Keratinocyte (primary cell): ENCODE results near the gene ADAMTSL5.

ENCODE experiments used
- EZH2 ChIP-seq: IDR thresholded peaks from one replicate; pipeline ENCODE4 v1.6.1; 2012; ENCODE audit warnings: inconsistent platforms, mild to moderate bottlenecking, low read length, moderate library complexity
- TF ChIP-seq, protein P1 (sequence below), 3 experiments: IDR thresholded peaks in 1 of 3; conservative IDR thresholded peaks in 1 of 3; optimal IDR thresholded peaks in 1 of 3; 2 replicates in 2 of 3; 3 replicates in 1 of 3; pipeline versions ENCODE3 to v1.5.1; 2011; ENCODE audit warnings: low read length in 3 of 3, mild to moderate bottlenecking in 3 of 3, moderate library complexity in 2 of 3, control low read depth in 1 of 3, inconsistent platforms in 1 of 3; ENCODE audit not compliant: insufficient read depth in 2 of 3; ENCODE audit errors: extremely low read depth in 1 of 3

DNA sequence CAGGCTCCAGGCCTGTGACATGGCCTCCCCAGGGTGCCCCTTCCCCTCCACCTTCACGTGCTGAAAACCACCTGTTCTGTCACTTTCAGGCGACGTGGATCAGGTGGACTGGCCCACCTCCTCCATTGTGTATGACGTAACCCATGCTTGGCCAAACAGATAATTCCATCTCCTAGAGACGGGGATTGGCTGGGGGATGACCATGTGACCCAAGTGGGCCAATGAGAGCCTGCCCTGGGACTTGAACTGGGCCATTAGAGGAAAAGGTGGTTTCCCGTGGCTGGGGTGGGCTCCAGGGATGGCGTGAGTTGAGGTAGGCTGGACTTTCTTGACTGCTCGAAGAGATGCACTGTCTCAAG is 3.6 kb upstream of the ADAMTSL5 start:
- no peak for TF ChIP-seq EZH2
- TF ChIP-seq, protein P1, sequence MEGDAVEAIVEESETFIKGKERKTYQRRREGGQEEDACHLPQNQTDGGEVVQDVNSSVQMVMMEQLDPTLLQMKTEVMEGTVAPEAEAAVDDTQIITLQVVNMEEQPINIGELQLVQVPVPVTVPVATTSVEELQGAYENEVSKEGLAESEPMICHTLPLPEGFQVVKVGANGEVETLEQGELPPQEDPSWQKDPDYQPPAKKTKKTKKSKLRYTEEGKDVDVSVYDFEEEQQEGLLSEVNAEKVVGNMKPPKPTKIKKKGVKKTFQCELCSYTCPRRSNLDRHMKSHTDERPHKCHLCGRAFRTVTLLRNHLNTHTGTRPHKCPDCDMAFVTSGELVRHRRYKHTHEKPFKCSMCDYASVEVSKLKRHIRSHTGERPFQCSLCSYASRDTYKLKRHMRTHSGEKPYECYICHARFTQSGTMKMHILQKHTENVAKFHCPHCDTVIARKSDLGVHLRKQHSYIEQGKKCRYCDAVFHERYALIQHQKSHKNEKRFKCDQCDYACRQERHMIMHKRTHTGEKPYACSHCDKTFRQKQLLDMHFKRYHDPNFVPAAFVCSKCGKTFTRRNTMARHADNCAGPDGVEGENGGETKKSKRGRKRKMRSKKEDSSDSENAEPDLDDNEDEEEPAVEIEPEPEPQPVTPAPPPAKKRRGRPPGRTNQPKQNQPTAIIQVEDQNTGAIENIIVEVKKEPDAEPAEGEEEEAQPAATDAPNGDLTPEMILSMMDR (optimal IDR thresholded peaks at IDR 0.05 in 1 of 3, IDR thresholded peaks at IDR 0.05 in 1 of 3, conservative IDR thresholded peaks at IDR 0.05 in 1 of 3; ENCODE audit: extremely low read depth in 1 of 3, insufficient read depth in 2 of 3, low read length in 3 of 3) = no peak
